Measurements from ENCODE around the gene COG3.
A peak's percentile ranks its signal among the peaks of the same experiment; 100 is the strongest.
"Not testable (repeated sequence)": the region's sequence is repeated elsewhere in the genome, so short reads cannot be mapped to it uniquely, and the experiment has no call there.

The COG3 gene

GRCh38 chr13:45464687-45465453, at the start of gene COG3:
Gene COG3, plus strand, starts transcription at chr13:45464939. Its CDS starts 98 bp downstream, at chr13:45465037.
- DNase-seq = peak; percentile 91

- DNase-seq = no peak
Measured at GRCh38 chr13:45415112-45415511, 49.6 kb upstream of the COG3 start.

- no peak for DNase-seq
Measured at GRCh38 chr13:45416516-45417128, 48.1 kb upstream of the COG3 start.

GRCh38 chr13:45417790-45418534, 46.8 kb upstream of the COG3 start, which contains the start of gene SLC25A30:
Gene SLC25A30, minus strand, starts transcription at chr13:45418373. Its CDS starts 6,948 bp downstream, at chr13:45411425.
- DNase-seq = peak; percentile 90

GRCh38 chr13:45419389-45419788, 45.4 kb upstream of the COG3 start:
- not testable (repeated sequence) for DNase-seq

GRCh38 chr13:45419945-45420344, 44.8 kb upstream of the COG3 start:
- no peak for DNase-seq

- DNase-seq = no peak
Measured at GRCh38 chr13:45422731-45423292, 41.9 kb upstream of the COG3 start.

- not testable (repeated sequence) for DNase-seq
Measured at GRCh38 chr13:45426056-45426841, 38.5 kb upstream of the COG3 start.

GRCh38 chr13:45432737-45433380, 31.9 kb upstream of the COG3 start:
- no peak for DNase-seq

- no peak for DNase-seq
Measured at GRCh38 chr13:45433381-45433790, 31.4 kb upstream of the COG3 start.

GRCh38 chr13:45434556-45435371, 30.0 kb upstream of the COG3 start:
- no peak for DNase-seq

- no peak for DNase-seq
Measured at GRCh38 chr13:45436332-45436731, 28.4 kb upstream of the COG3 start.

- no peak for DNase-seq
Measured at GRCh38 chr13:45436953-45437352, 27.8 kb upstream of the COG3 start.

- DNase-seq = no peak
Measured at GRCh38 chr13:45437947-45438346, 26.8 kb upstream of the COG3 start.

- DNase-seq = no peak
Measured at GRCh38 chr13:45439008-45439407, 25.7 kb upstream of the COG3 start.

- no peak for DNase-seq
Measured at GRCh38 chr13:45439781-45440462, 24.8 kb upstream of the COG3 start.

GRCh38 chr13:45441633-45442032, 23.1 kb upstream of the COG3 start:
- DNase-seq = no peak

GRCh38 chr13:45445053-45445452, 19.7 kb upstream of the COG3 start:
- DNase-seq = no peak

GRCh38 chr13:45446181-45446580, 18.6 kb upstream of the COG3 start:
- DNase-seq = no peak

GRCh38 chr13:45447050-45447661, 17.6 kb upstream of the COG3 start:
- DNase-seq = no peak

Data from activated effector memory CD4-positive, alpha-beta T cell treated with Interleukin-2 at 50 U/mL for 16 hours (primary cell).